ENCODE data around the gene SNRPD2. TPM values are rescaled to one million over a fixed set of nuclear protein-coding genes. Genes with fewer than 3 reads are reported as not detected.

The SNRPD2 gene
- total and polyA plus RNA-seq, 2 of the 8 experiments (the other 6 are each of a cell fraction or from before 2014, with no cell fraction given), result 645 to 759 TPM

- Histone ChIP-seq H3K56ac (replicated peaks; ENCODE audit: insufficient read length, low read depth, low read length) (no peak overlapping the region), H3K79me1 (ENCODE audit: low read depth, low read length) (peaks cover 8% of the 10 kb centered on the region), H3K4ac (replicated peaks; ENCODE audit: insufficient read length, low read depth, low read length) (no peak overlapping the region), H4K91ac (replicated peaks; ENCODE audit: insufficient read length, low read length) (no peak overlapping the region), H3K79me2 (ENCODE audit: control insufficient read depth in 1 of 2, insufficient read depth in 2 of 2, low read length in 2 of 2) (peaks cover 8 to 35% of the 10 kb centered on the region in 2 experiments), H2BK20ac (ENCODE audit: low read length) (no peak overlapping the region), H2BK12ac (ENCODE audit: low read depth, low read length) (no peak overlapping the region), H3K4me3 (ENCODE audit: extremely low read depth in 1 of 4, insufficient read depth in 2 of 4, low read depth in 3 of 4, low read length in 4 of 4) (no peak overlapping the region), H3K4me2 (ENCODE audit: insufficient read depth in 1 of 2, low read depth in 2 of 2, low read length in 2 of 2) (no peak overlapping the region), H3K36me3 (ENCODE audit: control insufficient read depth in 2 of 4, insufficient read depth in 4 of 4, low read length in 3 of 4) (peaks cover 0 to 19% (median 11%) of the 10 kb centered on the region in 4 experiments; a peak in 6 of 8 replicates), H3K9me3 (ENCODE audit: insufficient read depth in 2 of 2, low read depth in 1 of 2, low read length in 1 of 2) (no peaks in the 10 kb centered on the region), H3K23ac (ENCODE audit: insufficient read length) (no peak overlapping the region), H2BK120ac (replicated peaks; ENCODE audit: low read depth, low read length) (no peak overlapping the region), H2AFZ (ENCODE audit: low read length) (no peak overlapping the region), H3K18ac (ENCODE audit: extremely low read depth, low read length) (no peak overlapping the region), H3K4me1 (replicated peaks in 1 of 4; ENCODE audit: control insufficient read depth in 3 of 4, insufficient read depth in 4 of 4, low read length in 3 of 4) (peaks cover 0 to 8% (median 6%) of the 10 kb centered on the region in 4 experiments; a peak in 6 of 7 replicates), H2BK5ac (ENCODE audit: low read depth, low read length) (no peak overlapping the region), H2BK15ac (ENCODE audit: low read length) (0 out of 2 replicates have a peak overlapping the region, but pooled peaks have one; percentile 46), H3K9ac (replicated peaks in 1 of 4; ENCODE audit: extremely low read depth in 1 of 4, low read depth in 3 of 4, low read length in 3 of 4) (no peak overlapping the region), H4K5ac (ENCODE audit: insufficient read length, low read depth, low read length) (no peak overlapping the region), H4K20me1 (replicated peaks in 1 of 2; ENCODE audit: control insufficient read depth in 1 of 2, insufficient read depth in 2 of 2, low read length in 2 of 2) (peaks cover 5% of the 10 kb centered on the region in 2 experiments), H3K27me3 (replicated peaks in 1 of 4; ENCODE audit: control insufficient read depth in 3 of 4, extremely low read depth in 1 of 4, insufficient read depth in 3 of 4, low read length in 3 of 4) (no peaks in the 10 kb centered on the region), H3K14ac (ENCODE audit: insufficient read length) (no peak overlapping the region), H4K8ac (ENCODE audit: extremely low read depth, insufficient read depth, low read length) (no peak overlapping the region), H2AK5ac (ENCODE audit: low read depth, low read length) (no peak overlapping the region), H3K27ac (ENCODE audit: low read depth, low read length) (no peak overlapping the region), H3K23me2 (ENCODE audit: low read depth, low read length) (peaks cover 13% of the 10 kb centered on the region)
- CTCF ChIA-PET (ENCODE audit: partially characterized antibody), result interaction anchor here (0.6 to 4.2 kb wide), 6 partner anchors 9 to 274 kb away, joined by 3 to 14 read pairs (median 4); no protein-coding TSS in a partner anchor
- 95% methylated on average over 13 of the region's 15 CpGs; no CpG with 5 or more reads in 1 of the 2 experiments for WGBS, 2 experiments (ENCODE audit: extremely low coverage in 1 of 2, insufficient coverage in 1 of 2, insufficient read length in 1 of 2, insufficient replicate concordance in 2 of 2, low coverage in 1 of 2, low lambda C conversion rate in 2 of 2, missing lambda C conversion rate in 1 of 2)
- DNase-seq (ENCODE audit: low read depth in 1 of 2, low spot score in 2 of 2), result no peak
- FAIRE-seq, result no peak
- POLR2A ChIA-PET (ENCODE audit: partially characterized antibody), result interaction anchor here (0.6 to 20.0 kb wide), 5 partner anchors 9 to 53 kb away, joined by 3 to 284 read pairs (median 5); partner anchors contain the start of genes QPCTL, SIX5 and SNRPD2
- TF ChIP-seq SP2 (IDR thresholded peaks at IDR 0.05; ENCODE audit: low read length) (no peak), CTBP2 (IDR thresholded peaks at IDR 0.05; ENCODE audit: borderline replicate concordance, insufficient read depth, insufficient read length, low read length) (no peak), EGR1 (IDR thresholded peaks at IDR 0.05; ENCODE audit: borderline replicate concordance, low read depth, low read length) (no peak), TBP (IDR thresholded peaks at IDR 0.05; ENCODE audit: low read depth, low read length) (no peak), GTF2F1 (IDR thresholded peaks at IDR 0.05; ENCODE audit: borderline replicate concordance, low read depth, low read length) (no peak), ZNF274 (IDR thresholded peaks at IDR 0.05; ENCODE audit: borderline replicate concordance, extremely low read depth, low read length) (no peak), TAF7 (optimal IDR thresholded peaks at IDR 0.05; ENCODE audit: borderline replicate concordance, low read depth, low read length) (no peak), SP1 (IDR thresholded peaks at IDR 0.05; ENCODE audit: low read depth, low read length) (no peak), POLR2AphosphoS5 (IDR thresholded peaks at IDR 0.05; ENCODE audit: low read depth, low read length) (no peak), ASH2L (IDR thresholded peaks at IDR 0.05; ENCODE audit: low read length) (no peak), RFX5 (IDR thresholded peaks at IDR 0.05; ENCODE audit: borderline replicate concordance, low read depth, low read length) (no peak), MAFK (IDR thresholded peaks at IDR 0.05; ENCODE audit: low read depth, low read length) (no peak)
Observed at GRCh38 chr19:45713141-45713540, 21.4 kb upstream of the SNRPD2 start.

Measured in H1 (cell line).